OCI-LY7 (cell line): Measurements from ENCODE around the gene ISM1. TPM values are rescaled to one million over a fixed set of nuclear protein-coding genes. Genes with fewer than 3 reads are reported as not detected.

Source experiments
- BruUV-seq: library from RNA; stranded (reverse); fragments of 400-500 nt; replicated peaks from 2 replicates; lab custom pipeline; 2021; lab: Mats Ljungman, UMichigan
- CTCF ChIA-PET: fragments of 300-600 bp; sonication (Branson Sonifier 250); formaldehyde crosslinking; loops from one replicate; lab custom pipeline; 2022; ENCODE audit warnings: antibody characterized with exemption; ENCODE audit not compliant: unreplicated experiment; lab: Charles Lee
- POLR2A ChIA-PET: fragments of 300-600 bp; sonication (Branson Sonifier 250); formaldehyde crosslinking; loops from one replicate; lab custom pipeline; 2022; ENCODE audit warnings: antibody characterized with exemption; lab: Charles Lee
- DNase-seq: peaks from one replicate; pipeline ENCODE4 v3.0.0-alpha.2; 2015; ENCODE audit warnings: low spot score
- H2AFZ ChIP-seq: fragments of 200-600 bp; sonication (generic), shearing (Covaris generic); 2 replicates; pipeline ENCODE4 v1.6.1; 2014; ENCODE audit warnings: mild to moderate bottlenecking, antibody characterized with exemption, low read length, moderate library complexity
- H3K27ac ChIP-seq: fragments of 200-600 bp; sonication (generic); 2 replicates; pipeline ENCODE4 v1.5.1; 2014; ENCODE audit warnings: mixed run types, low read depth, mild to moderate bottlenecking, moderate library complexity, low read length, inconsistent platforms; ENCODE audit not compliant: poor library complexity, severe bottlenecking
- H3K36me3 ChIP-seq: fragments of 200-600 bp; sonication (generic); 2 replicates; pipeline ENCODE4 v1.6.1; 2014; ENCODE audit warnings: mild to moderate bottlenecking, antibody characterized with exemption, low read length, moderate library complexity, mixed read lengths; ENCODE audit not compliant: insufficient read depth
- H3K4me1 ChIP-seq: fragments of 200-600 bp; sonication (generic); 2 replicates; pipeline ENCODE4 v1.5.1; 2014; ENCODE audit warnings: mild to moderate bottlenecking, low read length; ENCODE audit not compliant: insufficient read depth, poor library complexity, severe bottlenecking
- H3K4me2 ChIP-seq: fragments of 200-600 bp; sonication (generic); 2 replicates; pipeline ENCODE4 v1.6.1; 2014; ENCODE audit warnings: mild to moderate bottlenecking, low read length
- H3K4me3 ChIP-seq: fragments of 200-600 bp; sonication (generic); 2 replicates; pipeline ENCODE4 v1.5.1; 2014; ENCODE audit warnings: mild to moderate bottlenecking, low read depth, low read length; ENCODE audit not compliant: poor library complexity, severe bottlenecking
- H3K79me2 ChIP-seq: fragments of 200-600 bp; sonication (generic); 2 replicates; pipeline ENCODE4 v1.6.1; 2016; ENCODE audit warnings: low read depth, mild to moderate bottlenecking, low read length, moderate library complexity, mixed read lengths; ENCODE audit not compliant: insufficient read depth
- H3K9me2 ChIP-seq: fragments of 200-600 bp; sonication (generic); 2 replicates; pipeline ENCODE4 v1.6.1; 2016; ENCODE audit warnings: mild to moderate bottlenecking, low read length, mixed read lengths; ENCODE audit not compliant: insufficient read depth
- H3K9me3 ChIP-seq: fragments of 200-600 bp; sonication (generic); 2 replicates; pipeline ENCODE4 v1.6.1; 2014; ENCODE audit warnings: mild to moderate bottlenecking, mixed run types, low read length, mixed read lengths
- H4K20me1 ChIP-seq: fragments of 200-600 bp; sonication (generic); 2 replicates; pipeline ENCODE4 v1.6.1; 2014; ENCODE audit warnings: mild to moderate bottlenecking, antibody characterized with exemption, low read length, moderate library complexity, mixed read lengths; ENCODE audit not compliant: insufficient read depth
- CTCF ChIP-seq: fragments of 200-600 bp; sonication (generic); conservative IDR thresholded peaks from 2 replicates; pipeline ENCODE4 v1.5.1; 2014; ENCODE audit warnings: mild to moderate bottlenecking, antibody characterized with exemption, low read length, moderate library complexity, mixed read lengths
- EZH2phosphoT487 ChIP-seq: fragments of 200-600 bp; sonication (generic); IDR thresholded peaks from 2 replicates; pipeline ENCODE4 v1.6.1; 2018; ENCODE audit warnings: low read depth, borderline replicate concordance, mild to moderate bottlenecking, mixed run types, antibody characterized with exemption, low read length, moderate library complexity, mixed read lengths
- intact Hi-C: fragments of 100-400 bp; cut with micrococcal nuclease; formaldehyde crosslinking; loops from one replicate; pipeline ENCODE4 v1.10.0; 2022; ENCODE audit not compliant: unreplicated experiment
- total RNA-seq, 2 experiments: library from RNA; depleted of rRNA in 1 of 2; stranded (reverse); fragments of >200 nt in 1 of 2; shearing (Covaris generic) in 1 of 2; gene quantifications; 2 replicates each; pipeline ENCODE4 v1.2.3, GENCODE V29; 2014 to 2022

Gene ISM1
- total RNA-seq, 2 experiments from 2014 or later = not detected

GRCh38 chr20:13271977-13272975, 51.2 kb downstream of the ISM1 start:
- H3K27ac ChIP-seq = no peak overlapping the region
- H3K9me3 ChIP-seq = no peaks in the 10 kb centered on the region
- CTCF ChIA-PET = interaction anchor here (0.5 kb wide), 1 partner anchor 466 kb away, joined by 3 read pairs; no protein-coding TSS in a partner anchor
- no peak for TF ChIP-seq EZH2phosphoT487
- BruUV-seq = no TSS peak
- H3K36me3 ChIP-seq = no peaks in the 10 kb centered on the region
- DNase-seq = no peak
- no peak overlapping the region for H3K4me2 ChIP-seq
- no peaks in the 10 kb centered on the region for H3K9me2 ChIP-seq
- H3K4me3 ChIP-seq = no peak overlapping the region
- intact Hi-C loops = no loop called here
- H4K20me1 ChIP-seq = no peaks in the 10 kb centered on the region
- H3K79me2 ChIP-seq = no peaks in the 10 kb centered on the region
- POLR2A ChIA-PET = no interaction called here
- H2AFZ ChIP-seq = no peak overlapping the region
- H3K4me1 ChIP-seq = no peaks in the 10 kb centered on the region

DNA sequence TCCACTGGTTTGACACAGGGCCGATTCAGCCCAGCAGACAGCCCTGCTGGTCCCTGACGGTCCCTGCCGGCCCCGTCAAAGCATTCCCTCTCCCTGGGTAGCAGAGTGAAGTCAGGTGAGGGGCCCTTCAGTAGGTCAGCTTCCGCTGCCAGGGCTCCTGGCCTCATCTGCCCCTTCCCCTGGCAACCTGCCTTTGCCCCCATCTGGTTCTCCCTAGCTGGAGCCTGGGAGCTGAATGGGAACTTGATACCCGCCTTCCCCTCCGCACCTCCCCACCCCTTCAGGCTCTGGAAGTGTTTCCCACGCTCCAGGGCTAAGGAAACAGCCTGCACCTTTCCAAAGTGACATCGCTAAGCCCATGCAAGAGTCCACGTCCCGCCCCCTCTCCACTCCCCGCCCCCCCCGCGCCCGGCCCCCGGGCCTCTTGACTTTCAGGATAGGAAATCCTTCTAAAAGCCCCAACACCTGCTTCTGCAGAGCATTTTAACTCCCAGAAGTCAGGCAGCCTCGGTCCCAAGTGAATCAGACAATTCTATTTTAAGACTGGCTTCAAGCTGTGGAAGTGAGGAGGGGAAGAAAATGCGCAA, 53.3 kb downstream of the ISM1 start:
- no TSS peak for BruUV-seq
- intact Hi-C loops = no loop called here
- no peak overlapping the region for H3K4me2 ChIP-seq
- H4K20me1 ChIP-seq = no peaks in the 10 kb centered on the region
- no peaks in the 10 kb centered on the region for H3K9me2 ChIP-seq
- no peaks in the 10 kb centered on the region for H3K9me3 ChIP-seq
- no peak overlapping the region for H2AFZ ChIP-seq
- no peak overlapping the region for H3K27ac ChIP-seq
- CTCF ChIA-PET = no interaction called here
- POLR2A ChIA-PET = no interaction called here
- no peaks in the 10 kb centered on the region for H3K79me2 ChIP-seq
- no peak for TF ChIP-seq CTCF
- no peaks in the 10 kb centered on the region for H3K36me3 ChIP-seq
- no peaks in the 10 kb centered on the region for H3K4me1 ChIP-seq
- no peak for DNase-seq
- H3K4me3 ChIP-seq = no peak overlapping the region

DNA sequence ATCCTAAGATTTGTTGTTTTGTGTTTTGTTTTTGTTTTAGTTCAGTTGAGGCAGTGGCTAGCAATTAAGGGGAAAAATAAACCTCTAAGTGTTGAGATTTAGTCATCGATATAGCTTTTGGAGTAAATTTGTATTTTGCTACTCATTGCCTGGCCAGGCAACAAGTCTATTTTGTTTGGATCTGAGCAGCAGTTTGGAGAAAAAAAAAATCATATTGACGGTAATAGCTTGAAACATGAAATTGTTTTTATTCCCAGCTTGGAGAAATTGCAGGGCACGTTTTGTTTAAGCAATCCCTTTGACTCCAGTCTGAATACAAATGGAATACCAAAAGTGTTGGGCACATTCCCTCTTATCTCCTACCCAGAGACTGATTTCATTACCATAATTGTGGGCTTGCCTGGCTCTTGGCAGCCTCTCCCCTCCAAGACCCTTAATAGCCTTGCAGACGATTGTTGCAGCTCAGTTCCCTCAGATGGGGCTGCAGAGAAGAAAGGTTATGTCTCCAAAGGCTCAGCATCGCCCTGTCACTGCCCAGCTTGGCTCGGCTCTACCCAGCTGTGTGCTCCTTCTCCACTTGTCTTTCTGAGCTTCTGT, 56.0 kb downstream of the ISM1 start:
- H3K9me3 ChIP-seq = no peaks in the 10 kb centered on the region
- H4K20me1 ChIP-seq = no peaks in the 10 kb centered on the region
- POLR2A ChIA-PET = interaction anchor here (0.7 to 0.8 kb wide), 2 partner anchors 9 to 10 kb away, joined by 3 to 5 read pairs; no protein-coding TSS in a partner anchor
- CTCF ChIA-PET = no interaction called here
- TF ChIP-seq EZH2phosphoT487 (no peak), CTCF (no peak)
- no peaks in the 10 kb centered on the region for H3K79me2 ChIP-seq
- H3K4me3 ChIP-seq = no peak overlapping the region
- no TSS peak for BruUV-seq
- H3K36me3 ChIP-seq = no peaks in the 10 kb centered on the region
- H2AFZ ChIP-seq = no peak overlapping the region
- intact Hi-C loops = no loop called here
- H3K9me2 ChIP-seq = no peaks in the 10 kb centered on the region
- no peaks in the 10 kb centered on the region for H3K4me1 ChIP-seq
- no peak overlapping the region for H3K27ac ChIP-seq
- H3K4me2 ChIP-seq = no peak overlapping the region
- DNase-seq = no peak
